Cardiac septum (tissue), 1 donor: ENCODE measurements around the gene ZNF18. TPM values are rescaled to one million over a fixed set of nuclear protein-coding genes. Genes with fewer than 3 reads are reported as not detected.

Experiments
- DNase-seq: peaks from one replicate; pipeline ENCODE4 v3.0.0-alpha.2; 2020; ENCODE audit warnings: low spot score
- intact Hi-C: fragments of 100-400 bp; cut with DNase I; formaldehyde crosslinking; loops from one replicate; pipeline ENCODE4 v1.14.0; 2022
- total RNA-seq: library from RNA; stranded (reverse); fragmentation: NEBNext Ultra II Directional; extraction: Animal tissue kit (Norgen Biotek cat#: 25700); gene quantifications from one replicate; pipeline ENCODE4 v1.2.1, GENCODE V29; 2021
- donor health status: DM: no; HTN: no; CAD: no.

ZNF18 gene
- total RNA-seq, 1 donor from 2014 or later, result 4.3 TPM

GRCh38 chr17:11932337-11932898 lies 64.9 kb downstream of the ZNF18 start:
- DNase-seq, result no peak
- intact Hi-C loops, result no loop called here

GRCh38 chr17:11928436-11928835 lies 68.8 kb downstream of the ZNF18 start:
- intact Hi-C loops, result no loop called here

More at GRCh38 chr17:11928436-11928835, 68.8 kb downstream of the ZNF18 start:
- DNase-seq, result no peak

Other genes starting within 250 kb of the ZNF18 start
- 32.5 TPM for gene MAP2K4, start 23.4 kb upstream of the ZNF18 start, total RNA-seq